ENCODE measurements around the gene BSDC1.
"Not testable (repeated sequence)": the region's sequence is repeated elsewhere in the genome, so short reads cannot be mapped to it uniquely, and the experiment has no call there.

BSDC1 gene

GRCh38 chr1:32398401-32398800, 4.2 kb upstream of the BSDC1 start:
- H4K20me1 ChIP-seq (ENCODE audit: insufficient read depth, low read length), result no peaks in the 10 kb centered on the region
- no peak overlapping the region for H3K27ac ChIP-seq (ENCODE audit: low read depth, low read length, poor library complexity, severe bottlenecking)
- no peaks in the 10 kb centered on the region for H3K27me3 ChIP-seq (ENCODE audit: insufficient read depth, low read length)
- H3K4me2 ChIP-seq (ENCODE audit: low read length), result no peak overlapping the region
- H3K79me2 ChIP-seq (ENCODE audit: insufficient read depth, low read length), result peaks cover 2% of the 10 kb centered on the region; the same call in 1 of the 2 replicates
- peaks cover 11% of the 10 kb centered on the region for H3K4me1 ChIP-seq (ENCODE audit: insufficient read depth, low read length, severe bottlenecking)
- no peak overlapping the region for H2AFZ ChIP-seq (ENCODE audit: low read length)
- H3F3A ChIP-seq (ENCODE audit: insufficient read depth, low read length), result no peaks in the 10 kb centered on the region
- H3K9me2 ChIP-seq (ENCODE audit: low read depth, low read length), result no peaks in the 10 kb centered on the region
- no peak overlapping the region for H3K9ac ChIP-seq (ENCODE audit: low read length)
- TF ChIP-seq CTCF (IDR thresholded peaks at IDR 0.05; ENCODE audit: low read length), result no peak
- no peak for TF ChIP-seq EZH2 (IDR thresholded peaks at IDR 0.05; ENCODE audit: borderline replicate concordance, low read length)
- no peaks in the 10 kb centered on the region for H3K36me3 ChIP-seq (ENCODE audit: insufficient read depth, low read length)
- H3K9me3 ChIP-seq (ENCODE audit: low read length), result peaks cover 3% of the 10 kb centered on the region; the same call in 1 of the 2 replicates
- H3K4me3 ChIP-seq (ENCODE audit: low read depth, low read length, poor library complexity, severe bottlenecking), result no peak overlapping the region

- H3K27me3 ChIP-seq (ENCODE audit: insufficient read depth, low read length); H3K79me2 ChIP-seq (ENCODE audit: insufficient read depth, low read length); H3K27ac ChIP-seq (ENCODE audit: low read depth, low read length, poor library complexity, severe bottlenecking); H3K36me3 ChIP-seq (ENCODE audit: insufficient read depth, low read length); H2AFZ ChIP-seq (ENCODE audit: low read length); H3K9ac ChIP-seq (ENCODE audit: low read length); H3F3A ChIP-seq (ENCODE audit: insufficient read depth, low read length); H4K20me1 ChIP-seq (ENCODE audit: insufficient read depth, low read length); H3K4me2 ChIP-seq (ENCODE audit: low read length); H3K9me2 ChIP-seq (ENCODE audit: low read depth, low read length); H3K4me3 ChIP-seq (ENCODE audit: low read depth, low read length, poor library complexity, severe bottlenecking); H3K9me3 ChIP-seq (ENCODE audit: low read length): not testable (repeated sequence)
- peaks cover 18% of the 10 kb centered on the region for H3K4me1 ChIP-seq (ENCODE audit: insufficient read depth, low read length, severe bottlenecking)
Measured at GRCh38 chr1:32396524-32396923, 2.3 kb upstream of the BSDC1 start.

- peaks cover 3% of the 10 kb centered on the region; the same call in 1 of the 2 replicates for H3K9me3 ChIP-seq (ENCODE audit: low read length)
- H3K79me2 ChIP-seq (ENCODE audit: insufficient read depth, low read length), result peaks cover 7% of the 10 kb centered on the region
Measured at GRCh38 chr1:32394890-32395432, 720 bp upstream of the BSDC1 start.

More at GRCh38 chr1:32394890-32395432, 720 bp upstream of the BSDC1 start:
- TF ChIP-seq CTCF (IDR thresholded peaks at IDR 0.05; ENCODE audit: low read length) (no peak), EZH2 (IDR thresholded peaks at IDR 0.05; ENCODE audit: borderline replicate concordance, low read length) (no peak)
- Histone ChIP-seq H3K4me3 (ENCODE audit: low read depth, low read length, poor library complexity, severe bottlenecking) (peak overlapping the region; percentile 76), H3K27ac (ENCODE audit: low read depth, low read length, poor library complexity, severe bottlenecking) (no peak overlapping the region), H2AFZ (ENCODE audit: low read length) (peak overlapping the region; percentile 17), H3K9ac (ENCODE audit: low read length) (peak overlapping the region; percentile 59), H3K36me3 (ENCODE audit: insufficient read depth, low read length) (peaks cover 14% of the 10 kb centered on the region; the same call in 1 of the 2 replicates), H4K20me1 (ENCODE audit: insufficient read depth, low read length) (no peaks in the 10 kb centered on the region), H3K4me2 (ENCODE audit: low read length) (peak overlapping the region; percentile 70), H3K9me2 (ENCODE audit: low read depth, low read length) (no peaks in the 10 kb centered on the region), H3K4me1 (ENCODE audit: insufficient read depth, low read length, severe bottlenecking) (peaks cover 18% of the 10 kb centered on the region), H3K27me3 (ENCODE audit: insufficient read depth, low read length) (no peaks in the 10 kb centered on the region), H3F3A (ENCODE audit: insufficient read depth, low read length) (no peaks in the 10 kb centered on the region)

All from OCI-LY1 (cell line).